SW 1271 (cell line): ENCODE measurements around the gene C16orf90.
"Not testable (repeated sequence)": the region's sequence is repeated elsewhere in the genome, so short reads cannot be mapped to it uniquely, and the experiment has no call there.

Experiments used
- DNase-seq, 2 experiments: peaks; one replicate each; lab custom pipeline; 2025; lab: John Stamatoyannopoulos, UW

Gene C16orf90

DNA sequence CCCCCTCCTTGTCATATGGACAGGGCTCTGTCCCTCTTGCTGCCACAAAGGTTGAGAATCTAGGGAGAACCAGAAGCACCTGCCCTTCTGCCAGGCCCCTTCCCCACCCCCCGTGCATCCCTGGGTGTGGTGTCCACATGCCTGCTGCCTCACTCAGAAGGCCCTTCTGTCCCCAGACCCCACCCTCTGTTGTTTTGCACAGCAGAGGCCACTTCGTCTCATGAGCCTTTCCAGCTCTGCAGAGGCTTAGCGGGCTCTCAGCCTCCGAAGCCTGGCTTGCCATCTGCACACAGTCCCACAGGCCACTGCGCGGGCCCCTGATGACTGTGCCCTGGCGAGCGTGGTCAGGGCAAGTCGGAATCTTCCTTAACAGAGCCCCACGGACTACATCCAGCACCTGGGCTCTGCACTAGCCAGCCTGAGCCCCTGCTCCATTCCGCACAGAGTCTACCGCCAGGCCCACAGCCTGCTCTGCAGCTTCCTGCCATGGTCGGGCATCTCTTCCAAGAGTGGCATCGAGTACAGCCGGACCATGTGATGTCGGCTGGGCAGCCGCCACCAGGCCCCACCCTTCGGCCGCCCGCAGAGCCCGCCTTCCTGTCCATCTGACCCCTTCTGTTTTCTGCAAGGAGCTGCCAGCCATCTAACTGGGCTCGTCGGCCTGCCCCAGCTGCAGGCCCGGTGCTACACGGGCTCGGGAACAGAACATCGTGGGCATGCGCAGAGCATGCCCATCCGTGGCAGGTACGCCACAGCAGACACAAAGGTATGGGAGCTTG lies 10.8 kb downstream of the C16orf90 start:
- no peak for DNase-seq

DNA sequence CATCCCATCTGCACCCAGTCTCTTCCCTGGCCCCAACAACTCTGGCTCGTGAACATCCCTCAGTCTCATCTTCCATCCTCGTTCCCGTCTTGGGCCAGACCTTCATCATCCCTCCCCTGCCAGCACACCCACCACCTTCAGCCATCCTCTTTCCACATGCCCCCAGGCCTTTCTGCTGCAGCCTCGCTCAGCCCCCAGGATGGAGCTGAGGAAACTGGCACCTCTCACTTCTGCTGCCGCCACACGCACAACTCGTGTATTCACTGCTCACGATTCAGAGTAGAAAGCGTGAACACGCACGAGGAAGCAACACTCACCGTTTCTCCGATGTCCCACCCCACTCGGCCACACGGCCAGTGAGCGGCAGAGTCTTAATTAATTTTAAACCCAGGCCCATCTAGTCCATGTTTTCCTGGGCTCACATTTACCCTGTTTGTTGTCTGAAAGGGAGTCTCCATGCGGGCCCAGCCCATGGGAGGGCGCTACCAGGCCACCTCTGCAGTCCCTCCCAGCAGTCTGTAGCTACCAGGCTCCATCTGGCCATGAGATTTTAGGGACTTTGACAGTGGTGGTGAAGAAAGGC lies 12.5 kb downstream of the C16orf90 start:
- no peak for DNase-seq

DNA sequence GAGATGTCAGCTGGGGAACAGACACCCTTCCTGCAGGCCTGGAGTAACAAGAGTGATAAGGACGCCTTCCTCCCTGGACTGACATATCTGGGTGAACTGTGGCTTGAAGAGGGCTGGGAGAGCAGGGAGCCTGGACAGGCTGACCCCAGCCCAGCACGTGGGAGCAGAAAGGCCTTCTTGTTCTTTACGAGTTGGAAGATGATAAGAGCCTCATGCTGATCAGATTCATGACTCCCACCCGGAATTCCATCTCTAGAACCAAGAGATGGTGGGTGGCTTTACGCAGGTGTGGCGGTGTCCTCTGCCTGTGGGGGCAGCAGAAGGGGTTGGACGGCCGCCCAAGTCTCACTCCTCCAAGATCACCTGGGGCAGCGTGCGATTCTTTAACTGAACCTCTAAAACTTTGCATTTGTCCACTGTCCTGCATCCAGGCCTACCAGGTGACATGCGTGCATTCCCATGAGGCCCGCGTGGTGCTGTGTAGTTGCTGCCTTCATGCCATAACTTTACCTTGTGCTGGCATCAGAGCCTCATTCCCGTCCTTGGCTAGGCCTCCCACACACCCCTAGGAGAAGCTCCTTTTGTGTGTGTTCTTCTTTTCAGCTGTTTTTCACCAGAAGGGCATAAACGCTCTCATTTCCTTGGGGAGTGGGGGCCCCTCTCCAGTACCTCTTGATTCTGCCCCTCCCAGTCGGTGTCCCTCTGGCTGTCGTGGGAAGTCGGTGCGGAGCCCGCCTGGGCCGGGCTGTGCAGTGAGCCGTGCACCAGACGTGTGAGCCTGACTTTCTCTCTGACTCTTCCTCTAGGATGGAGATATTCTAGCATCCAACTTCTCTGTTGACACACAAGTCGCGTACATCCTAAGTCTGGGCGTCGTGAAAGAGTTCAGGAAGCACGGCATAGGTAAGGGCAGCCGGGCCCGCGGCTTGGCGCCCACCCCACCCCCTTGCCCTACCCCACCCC lies 13.3 kb downstream of the C16orf90 start:
- no peak for DNase-seq

DNA sequence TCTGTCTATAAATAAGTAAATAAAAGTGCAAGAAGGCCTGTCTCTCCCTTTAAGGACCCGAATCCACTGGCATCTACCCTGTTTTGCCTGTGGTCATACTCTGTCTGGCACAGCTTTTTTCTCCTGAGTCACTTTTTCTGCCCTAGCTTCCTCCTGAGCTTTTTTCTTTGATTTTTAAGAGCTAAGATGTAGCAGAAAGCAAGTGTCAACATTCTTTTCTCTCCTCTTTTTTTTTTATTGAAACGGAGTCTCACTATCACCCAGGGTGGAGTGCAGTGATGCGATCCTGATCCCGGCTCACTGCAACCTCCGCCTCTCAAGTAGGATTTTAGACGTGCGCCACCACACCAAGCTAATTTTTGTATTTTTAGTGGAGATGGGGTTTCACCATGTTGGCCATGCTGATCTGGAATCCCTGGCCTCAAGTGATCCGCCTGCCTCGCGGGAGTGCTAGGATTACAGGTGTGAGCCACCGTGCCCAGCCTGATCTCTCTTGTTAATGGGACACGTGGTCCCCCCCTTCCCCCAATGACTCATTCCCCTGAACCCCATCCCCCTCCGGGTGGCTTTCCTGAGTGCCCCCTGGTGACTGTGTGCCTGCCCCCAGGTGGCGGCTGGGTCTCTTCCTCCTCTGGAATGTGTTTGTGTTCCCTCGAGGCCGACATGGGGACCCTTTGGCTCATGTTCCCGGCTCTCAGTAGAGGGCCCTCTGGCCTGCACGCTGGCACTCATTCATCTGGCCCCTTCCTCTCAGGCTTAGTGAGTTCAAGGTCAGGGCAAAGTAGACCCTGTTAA lies 14.2 kb downstream of the C16orf90 start:
- DNase-seq, result no peak

DNA sequence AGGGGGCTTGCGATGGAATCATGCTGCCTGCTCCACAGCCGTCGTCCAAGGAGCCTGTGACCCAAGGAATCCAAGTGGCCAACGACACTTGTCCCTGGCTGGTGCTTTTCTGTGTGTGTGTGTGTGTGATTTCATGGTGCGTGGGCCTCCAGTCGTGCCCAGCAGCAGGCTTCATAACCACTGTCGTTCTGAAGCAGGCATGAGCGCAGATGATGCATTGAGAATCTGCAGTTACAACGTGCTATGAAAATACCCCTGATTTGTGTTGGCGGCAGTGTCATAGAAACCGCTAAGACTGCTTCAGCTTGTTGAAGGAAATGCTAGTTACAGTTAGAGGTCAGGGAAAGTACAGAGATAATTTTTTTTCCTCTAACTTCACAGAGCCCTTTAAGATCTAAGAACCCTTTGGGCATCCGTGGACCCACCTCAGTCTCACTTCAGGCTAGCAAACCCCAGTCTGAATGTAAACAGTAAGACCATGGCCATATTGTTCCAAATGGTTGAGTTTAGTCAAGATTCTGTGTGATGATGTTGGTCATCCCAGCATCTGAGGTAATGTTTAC lies 15.6 kb downstream of the C16orf90 start:
- DNase-seq, result no peak

DNA sequence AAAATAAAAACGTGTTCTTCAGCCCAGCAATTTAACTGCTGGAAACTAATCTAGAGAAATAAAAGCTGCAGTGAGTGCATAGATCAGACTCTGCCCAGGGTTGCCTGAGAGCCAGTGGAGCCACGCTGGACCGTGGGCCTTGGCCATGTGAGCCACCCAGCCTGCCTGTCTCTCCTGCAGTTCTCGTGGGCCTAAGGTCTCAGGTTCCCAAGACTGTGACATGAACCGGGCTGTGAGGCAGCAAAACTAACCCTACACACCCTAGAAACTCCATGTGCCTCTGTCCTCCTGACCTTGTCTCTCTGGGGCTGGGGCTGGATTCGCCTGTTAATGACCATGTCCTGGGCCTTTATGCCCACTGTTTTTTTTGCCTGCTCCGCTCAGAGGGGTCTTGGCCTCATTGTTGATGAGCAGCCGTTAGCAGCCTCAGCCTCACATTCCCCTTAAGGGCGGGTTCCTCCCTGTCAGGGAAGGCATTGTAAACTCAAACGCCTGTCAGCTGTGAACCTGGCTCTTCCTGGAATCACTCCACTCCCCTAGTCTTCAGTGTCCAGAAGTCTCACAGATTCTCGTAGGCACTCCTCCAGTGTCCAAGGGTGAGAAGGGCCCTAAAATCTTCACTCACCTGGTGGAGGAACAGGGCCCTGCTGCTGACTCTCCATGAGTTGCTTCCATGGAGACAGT lies 16.9 kb downstream of the C16orf90 start:
- no peak for DNase-seq

DNA sequence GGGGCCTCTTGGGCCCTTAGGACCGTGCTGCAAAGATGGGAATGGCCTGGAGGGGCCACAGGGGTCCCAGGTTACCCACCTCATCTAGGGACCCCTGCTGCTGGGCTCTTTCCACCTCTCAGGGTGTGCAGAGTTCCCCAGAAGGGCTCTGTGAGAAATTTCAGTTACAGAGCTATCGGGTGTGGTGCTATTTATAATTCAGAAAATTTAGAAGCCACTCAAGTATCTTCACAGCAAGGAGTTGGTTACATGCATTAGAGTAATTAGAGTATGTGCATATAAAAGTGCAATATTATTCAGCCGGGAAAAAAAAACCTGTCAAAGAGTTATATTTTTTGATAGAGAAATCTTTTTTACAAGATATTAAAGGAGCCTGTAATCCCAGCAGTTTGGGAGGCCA lies 18.9 kb downstream of the C16orf90 start:
- DNase-seq, result no peak

DNA sequence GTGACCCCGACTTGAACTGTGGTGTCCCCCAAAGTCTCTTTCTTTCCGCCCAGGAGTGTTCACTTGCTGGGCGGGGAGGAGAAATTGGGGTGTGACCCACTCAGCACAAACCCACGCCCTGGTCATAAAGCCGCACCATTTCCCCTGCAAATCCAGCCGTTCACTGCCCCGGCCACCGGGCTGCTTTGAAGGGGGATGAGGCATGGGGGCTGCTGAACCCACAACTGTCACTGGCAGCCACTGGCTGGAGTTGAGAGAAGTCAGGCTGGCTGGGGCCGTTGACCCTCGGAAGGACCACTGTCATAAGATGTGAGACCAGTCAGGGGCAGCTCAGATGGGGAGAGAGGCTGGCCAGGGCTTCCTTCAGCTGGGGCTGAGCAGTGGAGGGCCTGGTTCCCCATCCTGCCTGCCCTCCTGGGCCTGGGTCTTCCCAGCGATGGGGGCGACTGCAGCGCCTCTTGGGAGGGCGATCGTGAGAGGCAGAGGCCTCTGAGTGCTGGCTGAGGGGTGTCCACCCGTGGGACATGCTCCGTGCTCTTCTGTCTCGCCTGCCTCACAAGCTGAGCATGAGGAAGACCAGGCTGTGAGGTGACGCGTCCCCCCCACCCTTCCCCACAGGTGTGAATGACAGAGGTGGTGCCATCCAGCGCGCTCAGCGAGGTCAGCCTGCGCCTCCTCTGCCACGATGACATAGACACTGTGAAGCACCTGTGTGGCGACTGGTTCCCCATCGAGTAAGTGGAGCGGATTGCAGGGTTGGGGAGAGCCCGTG lies 19.5 kb downstream of the C16orf90 start:
- no peak for DNase-seq

DNA sequence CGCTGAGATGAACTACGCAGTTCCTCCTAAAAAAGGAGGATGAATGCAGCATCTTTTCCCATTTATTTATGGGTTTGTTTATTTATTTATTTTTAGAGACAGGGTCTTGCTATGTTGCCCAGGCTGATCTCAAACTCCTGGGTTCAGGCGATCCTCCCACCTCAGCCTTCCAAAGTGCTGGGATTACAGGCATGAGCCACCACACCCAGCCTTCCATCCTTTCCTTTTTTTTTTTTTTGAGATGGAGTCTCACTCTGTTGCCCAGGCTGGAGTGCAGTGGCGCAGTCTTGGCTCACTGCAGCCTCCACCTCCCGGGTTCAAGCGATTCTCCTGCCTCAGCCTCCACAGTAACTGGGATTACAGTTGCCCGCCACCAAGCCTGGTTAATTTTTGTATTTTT lies 20.4 kb downstream of the C16orf90 start:
- DNase-seq, result not testable (repeated sequence)

DNA sequence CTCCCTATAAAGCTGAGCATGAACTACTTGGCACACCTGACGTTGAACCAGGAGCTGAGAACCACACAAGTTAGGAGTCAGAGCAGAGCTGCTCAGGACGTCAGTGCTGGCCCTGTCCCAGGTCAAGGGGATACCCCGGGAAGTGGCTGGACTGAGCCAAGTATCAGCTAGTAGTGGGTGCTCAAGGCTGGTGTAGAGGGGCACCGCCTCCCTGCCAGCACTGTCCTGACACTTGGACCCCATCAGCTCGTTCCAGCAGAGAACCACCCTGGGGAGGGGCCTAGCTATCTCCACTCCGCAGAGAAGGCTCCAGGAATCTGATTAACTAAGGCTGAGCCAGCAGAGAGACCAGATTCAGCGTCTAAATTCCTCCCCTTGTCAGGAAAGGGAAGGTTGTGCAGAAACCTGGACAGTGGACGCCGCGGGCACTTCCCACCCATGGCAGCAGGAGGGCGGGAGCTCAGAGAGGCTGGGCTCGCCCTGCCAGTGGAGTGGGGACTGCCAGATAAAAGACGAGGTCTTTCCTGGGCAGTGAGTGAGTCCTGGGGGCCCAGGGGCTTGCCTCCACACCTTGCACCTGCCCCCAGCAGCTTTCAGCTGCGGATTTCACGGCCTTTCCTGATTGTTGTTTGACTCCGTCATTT lies 21.0 kb downstream of the C16orf90 start:
- no peak for DNase-seq

DNA sequence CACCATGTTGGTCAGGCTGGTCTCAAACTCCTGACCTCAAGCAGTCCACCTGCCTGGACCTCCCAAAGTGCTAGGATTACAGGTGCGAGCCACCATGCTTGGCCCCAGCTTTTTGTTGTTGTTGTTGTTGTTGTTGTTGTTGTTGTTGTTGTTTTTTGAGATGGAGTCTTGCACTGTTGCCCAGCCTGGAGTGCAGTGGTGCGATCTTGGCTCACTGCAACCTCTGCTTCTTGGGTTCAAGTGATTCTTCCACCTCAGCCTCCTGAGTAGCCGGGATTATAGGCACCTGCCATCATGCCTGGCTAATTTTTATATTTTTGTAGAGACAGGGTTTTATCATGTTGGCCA lies 21.7 kb downstream of the C16orf90 start:
- DNase-seq, result not testable (repeated sequence)

DNA sequence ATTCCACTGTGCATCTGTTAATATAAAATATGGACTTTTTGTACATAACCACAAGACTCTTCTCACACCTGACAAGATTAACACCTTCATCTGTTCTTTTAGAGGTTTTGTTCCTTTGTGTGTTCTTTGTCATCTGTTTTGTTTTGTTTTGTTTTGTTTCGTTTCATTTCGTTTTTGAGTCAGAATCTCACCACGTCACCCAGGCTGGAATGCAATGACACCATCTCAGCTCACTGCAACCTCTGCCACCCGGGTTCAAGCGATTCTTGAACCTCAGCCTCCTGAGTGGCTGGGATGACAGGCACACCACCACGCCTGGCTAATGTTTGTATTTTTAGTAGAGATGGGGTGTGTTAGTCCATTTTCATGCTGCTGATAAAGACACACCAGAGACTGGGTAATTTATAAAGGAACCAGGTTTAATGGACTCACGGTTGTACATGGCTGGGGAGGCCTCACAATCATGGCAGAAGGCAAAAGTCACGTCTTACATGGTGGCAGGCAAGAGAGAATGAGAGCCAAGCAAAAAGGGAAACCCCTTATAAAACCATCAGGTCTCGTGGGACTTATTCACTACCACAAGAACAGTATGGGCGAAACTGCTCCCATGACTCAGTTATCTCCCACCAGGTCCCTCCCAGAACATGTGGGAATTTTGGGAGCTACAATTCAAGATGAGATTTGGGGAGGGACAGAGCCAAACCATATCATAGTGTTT lies 22.3 kb downstream of the C16orf90 start:
- DNase-seq, result no peak

DNA sequence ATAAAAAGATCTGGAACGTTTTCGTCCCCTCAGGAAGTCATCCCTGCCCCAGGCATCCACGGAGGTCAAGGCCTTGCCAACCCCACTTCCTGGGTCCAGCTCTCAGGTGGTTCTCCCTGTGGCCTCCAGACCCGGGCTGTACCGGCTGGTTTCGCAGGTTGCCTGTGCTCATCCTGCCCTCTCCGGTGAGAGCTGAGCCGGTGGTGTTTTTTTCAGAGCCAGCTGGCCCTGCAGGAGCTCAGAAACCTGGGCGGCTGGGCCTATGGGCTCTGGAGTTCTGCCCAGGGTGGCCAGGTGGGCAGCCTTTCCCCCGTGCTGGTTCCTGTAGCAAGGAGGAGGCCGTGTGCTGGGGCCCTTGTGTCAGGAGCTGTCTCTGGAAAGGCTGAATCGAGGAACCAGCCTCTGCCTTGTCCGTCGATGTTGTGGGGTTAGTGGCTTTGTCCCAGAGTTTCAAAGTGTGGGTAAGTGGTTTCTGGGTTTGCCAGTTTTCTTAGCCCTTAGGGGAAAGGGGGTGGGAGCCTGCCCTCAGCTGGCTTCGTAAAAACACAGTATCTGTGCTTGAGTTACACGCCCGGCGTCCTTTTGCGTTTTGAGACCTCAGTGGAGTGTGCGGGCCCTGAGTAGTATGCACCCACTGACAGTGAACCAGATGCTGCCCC lies 23.6 kb downstream of the C16orf90 start:
- DNase-seq, result no peak

DNA sequence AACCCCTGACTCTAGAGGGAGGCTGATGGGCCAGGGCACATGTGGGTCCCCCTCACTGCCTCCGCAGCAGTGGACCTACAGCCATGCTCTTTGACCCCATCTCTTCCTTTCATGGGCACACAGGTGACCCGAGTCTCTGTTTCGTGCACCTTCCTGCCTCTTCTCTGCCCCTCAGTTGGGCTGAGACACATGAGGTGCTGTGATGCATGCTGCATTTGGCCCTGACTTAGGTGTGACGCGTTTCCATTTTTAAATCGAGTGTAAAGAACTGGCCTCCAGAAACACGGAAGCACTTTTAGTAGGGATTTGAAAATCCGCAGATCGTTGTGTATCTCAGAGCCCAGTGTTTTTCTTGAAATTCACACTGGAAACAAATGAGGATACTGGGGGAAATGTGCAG lies 24.6 kb downstream of the C16orf90 start:
- no peak for DNase-seq

DNA sequence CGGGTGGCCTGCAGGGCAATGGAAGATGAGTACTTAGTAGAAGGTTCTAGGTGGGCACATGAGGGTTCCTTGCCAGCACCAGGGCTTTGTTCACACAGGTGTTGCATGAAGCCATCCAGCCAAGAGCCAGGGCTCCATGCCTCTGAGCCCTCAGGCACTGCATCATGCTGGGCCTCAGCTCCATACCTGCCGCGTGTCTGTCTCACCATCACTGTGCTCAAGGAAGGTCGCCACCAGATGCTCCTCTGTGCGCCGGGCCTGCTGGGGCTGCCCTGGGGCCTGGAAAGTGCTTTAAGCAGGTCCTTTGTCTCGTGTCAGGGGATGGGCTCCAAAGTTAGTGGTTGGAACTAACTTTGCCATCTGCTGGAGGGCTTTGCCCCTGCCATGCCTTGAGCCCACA lies 25.6 kb downstream of the C16orf90 start:
- DNase-seq, result no peak

DNA sequence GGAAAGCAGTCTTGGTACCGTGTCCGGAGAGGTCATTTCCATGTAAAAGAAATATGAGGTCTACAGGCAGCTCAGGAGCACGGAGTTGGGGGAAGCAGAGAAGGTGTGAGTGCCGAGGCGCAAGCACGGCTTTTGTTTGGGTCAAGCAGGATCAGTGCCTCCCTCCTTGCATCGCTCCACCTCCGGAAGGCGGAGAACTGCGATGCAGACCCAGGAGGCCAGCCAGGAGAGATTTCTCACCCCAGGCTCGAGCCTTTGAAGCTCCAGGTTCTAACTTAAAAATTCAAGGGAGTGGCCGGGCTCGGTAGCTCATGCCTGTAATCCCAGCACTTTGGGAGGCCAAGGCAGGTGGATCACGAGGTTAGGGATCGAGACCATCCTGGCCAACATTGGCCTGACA lies 26.8 kb downstream of the C16orf90 start:
- DNase-seq, result no peak

DNA sequence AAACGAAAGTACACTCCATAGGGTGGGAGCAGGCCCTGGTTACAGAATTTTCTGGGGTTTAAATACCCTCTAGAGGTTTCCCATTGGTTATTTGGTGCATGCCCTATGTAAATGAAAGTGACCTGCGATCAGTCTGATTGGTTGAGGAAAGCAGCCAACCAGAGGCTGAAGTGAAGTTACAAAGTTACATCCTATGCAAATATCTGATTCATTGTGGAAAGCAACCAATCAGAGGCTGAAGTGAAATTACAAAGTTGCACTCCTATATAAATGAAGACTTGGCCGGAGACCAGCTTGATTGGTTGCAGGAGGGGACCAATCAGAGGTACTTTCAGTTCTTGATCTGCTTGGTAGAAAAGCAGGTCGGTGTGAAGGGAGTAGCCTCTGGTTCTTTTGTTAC lies 27.4 kb downstream of the C16orf90 start:
- no peak for DNase-seq

DNA sequence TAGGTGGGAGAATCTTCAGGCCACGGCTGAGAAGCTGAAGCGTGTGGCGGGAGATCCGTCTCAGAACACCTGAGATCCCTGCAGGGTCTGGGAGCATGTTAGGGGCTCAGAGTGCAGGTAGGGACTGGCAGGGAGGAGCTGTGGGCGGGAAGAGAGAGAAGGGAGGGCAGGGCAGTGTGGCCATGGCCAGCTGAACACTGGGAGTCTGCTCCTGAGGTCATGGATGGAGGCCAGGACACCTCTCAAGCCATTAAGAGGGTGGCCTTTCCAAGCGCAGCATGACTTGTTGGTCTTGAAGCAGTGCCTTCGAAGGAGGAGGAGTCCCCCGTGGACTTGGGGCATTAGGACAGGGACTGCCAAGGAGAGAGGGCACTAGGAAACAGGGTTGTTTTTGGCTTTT lies 28.1 kb downstream of the C16orf90 start:
- no peak for DNase-seq
